ENCODE measurements around the gene CAMK2D.

The CAMK2D gene

DNA sequence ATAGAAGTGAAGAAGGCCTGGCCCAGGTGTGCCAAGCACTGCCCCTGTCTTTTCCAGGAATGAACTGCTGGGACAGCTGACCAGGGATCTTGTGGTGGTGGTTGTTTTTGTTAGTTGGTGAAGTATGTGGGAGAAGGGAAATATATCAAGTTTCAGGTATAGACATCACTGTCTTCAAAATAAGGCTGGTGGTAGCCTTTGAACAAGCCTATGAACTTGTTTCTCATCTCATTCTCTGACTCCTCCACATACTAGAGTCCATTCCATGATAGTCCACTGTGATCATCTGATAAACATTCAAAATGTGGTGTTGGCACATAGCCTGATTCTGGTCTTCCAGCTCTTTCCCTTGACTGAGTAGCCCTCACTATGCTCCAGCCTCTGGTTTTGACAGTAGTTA, 303.7 kb downstream of the CAMK2D start:
- DNase-seq, result no peak

DNA sequence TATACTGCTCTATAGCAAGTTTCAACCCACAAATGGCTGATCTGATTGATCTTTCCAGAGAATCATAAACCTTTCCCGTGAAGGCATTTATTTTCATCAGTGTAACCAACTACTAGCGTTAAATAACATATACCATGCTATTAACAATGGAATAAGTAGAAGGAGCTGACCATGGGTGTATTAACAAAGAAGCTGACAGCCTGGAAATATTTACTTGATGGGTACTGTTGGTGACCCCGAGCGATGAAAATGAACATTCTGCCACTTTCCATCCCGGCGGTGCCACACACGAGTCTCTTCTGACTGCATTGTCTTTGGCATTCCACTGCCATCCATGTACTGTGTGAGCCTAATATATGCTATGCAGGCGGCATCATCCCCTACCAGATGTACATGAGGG, 304.4 kb downstream of the CAMK2D start:
- no peak for DNase-seq

DNA sequence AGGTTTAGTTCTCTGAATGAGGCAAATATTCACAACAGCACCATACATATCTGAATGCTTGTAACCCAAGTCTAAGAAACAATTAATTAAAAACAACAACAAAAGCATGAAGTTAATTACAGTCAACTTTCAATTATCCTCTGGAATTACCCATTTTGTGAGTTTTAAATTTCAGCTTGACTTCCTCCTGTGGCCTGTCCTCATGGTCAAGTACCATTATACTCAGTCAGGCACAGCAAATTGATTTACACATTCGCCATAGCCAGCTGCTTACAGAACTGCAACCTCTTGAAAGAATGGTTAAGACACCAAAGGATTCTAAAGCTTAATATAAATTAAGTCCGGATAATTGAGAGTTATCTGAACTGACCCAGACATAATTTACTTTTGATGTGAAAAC, 306.5 kb downstream of the CAMK2D start:
- DNase-seq, result no peak

DNA sequence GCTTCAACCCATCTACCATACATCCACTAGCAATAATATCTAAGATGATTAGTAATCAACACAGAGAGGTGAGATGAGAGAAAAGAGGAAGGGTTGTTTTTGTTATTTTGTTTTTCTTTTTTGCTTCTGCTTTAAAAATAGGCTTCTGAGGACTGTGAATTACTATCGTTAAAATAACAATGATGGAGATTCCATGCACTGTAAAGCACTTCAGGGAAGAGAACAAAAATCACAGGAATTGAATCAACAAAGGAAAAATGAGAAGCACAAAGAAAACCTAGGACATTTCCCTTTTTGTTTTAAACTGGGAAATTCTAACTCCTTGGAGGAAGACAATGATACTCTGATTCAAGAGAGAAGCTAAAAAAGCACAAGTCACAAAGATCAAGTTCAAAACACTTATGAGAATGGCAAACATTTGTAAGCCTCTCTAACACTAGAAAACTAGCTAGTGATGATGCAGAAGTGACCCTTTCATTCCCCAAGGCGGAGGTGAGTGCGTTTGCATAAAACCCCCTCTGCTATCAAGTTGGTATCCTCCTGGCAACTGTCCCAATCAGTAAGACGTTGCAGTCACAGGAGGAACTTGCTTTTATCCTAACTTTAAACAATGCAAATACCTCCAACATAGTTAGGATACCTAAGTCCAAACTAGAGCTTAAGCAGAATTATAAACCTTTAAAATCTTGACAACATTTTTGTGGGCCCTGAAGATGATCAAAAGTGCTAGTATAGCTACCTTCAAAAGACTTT, 308.5 kb downstream of the CAMK2D start:
- DNase-seq, result no peak

DNA sequence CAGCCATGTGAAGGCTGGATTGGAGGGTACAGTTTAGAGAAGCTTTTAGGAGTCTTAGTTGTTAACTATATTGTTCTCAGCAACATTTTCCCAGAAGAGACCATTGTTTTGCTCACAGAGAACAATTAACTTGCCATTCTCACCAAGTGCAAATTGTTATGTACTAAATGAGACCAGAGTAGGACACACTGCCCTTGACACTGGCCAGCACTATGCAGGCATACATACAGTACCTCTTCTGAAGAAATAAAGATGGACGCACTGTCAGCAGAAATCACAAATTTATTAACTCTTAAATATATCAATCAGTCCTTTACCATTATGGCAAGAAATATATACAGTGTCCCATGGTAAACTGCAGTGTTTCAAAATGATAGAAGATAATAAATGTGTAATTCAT, 309.4 kb downstream of the CAMK2D start:
- DNase-seq, result no peak

DNA sequence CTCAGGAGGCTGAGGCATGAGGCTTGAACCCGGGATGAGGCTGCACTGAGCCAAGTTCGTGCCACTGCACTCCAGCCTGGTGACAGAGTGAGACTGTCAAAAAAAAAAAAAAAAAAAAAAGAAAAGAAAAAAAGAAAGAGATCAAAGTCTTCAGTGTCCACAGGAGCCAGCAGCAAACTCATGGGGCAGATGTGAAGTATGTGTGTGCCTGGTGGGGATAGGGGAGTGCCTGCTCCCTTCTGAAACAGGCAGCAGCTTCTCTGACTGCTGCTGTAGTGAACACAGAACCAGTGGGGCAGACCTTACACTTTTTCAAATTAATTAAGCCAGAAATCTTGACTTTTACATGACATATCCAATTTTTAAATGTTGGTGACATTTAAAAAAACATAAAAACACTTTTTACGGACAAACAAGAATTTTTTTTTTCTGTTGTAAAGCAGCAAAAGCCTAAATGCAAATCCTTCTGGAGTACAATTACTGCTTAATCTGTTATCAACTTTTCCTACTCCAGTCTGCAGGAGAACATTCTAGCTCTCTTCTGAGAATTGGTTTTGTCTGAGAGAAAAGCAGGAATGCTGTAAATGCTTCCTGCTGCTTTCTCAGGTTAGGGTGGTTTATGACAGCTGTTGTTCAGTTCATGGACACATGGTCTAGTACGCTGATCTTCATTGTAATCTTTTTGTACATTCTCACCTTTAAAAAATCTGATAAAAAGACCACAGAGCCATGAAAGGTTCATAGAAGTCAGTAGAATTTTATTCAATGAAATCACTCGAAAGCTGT, 311.1 kb downstream of the CAMK2D start:
- DNase-seq, result no peak

DNA sequence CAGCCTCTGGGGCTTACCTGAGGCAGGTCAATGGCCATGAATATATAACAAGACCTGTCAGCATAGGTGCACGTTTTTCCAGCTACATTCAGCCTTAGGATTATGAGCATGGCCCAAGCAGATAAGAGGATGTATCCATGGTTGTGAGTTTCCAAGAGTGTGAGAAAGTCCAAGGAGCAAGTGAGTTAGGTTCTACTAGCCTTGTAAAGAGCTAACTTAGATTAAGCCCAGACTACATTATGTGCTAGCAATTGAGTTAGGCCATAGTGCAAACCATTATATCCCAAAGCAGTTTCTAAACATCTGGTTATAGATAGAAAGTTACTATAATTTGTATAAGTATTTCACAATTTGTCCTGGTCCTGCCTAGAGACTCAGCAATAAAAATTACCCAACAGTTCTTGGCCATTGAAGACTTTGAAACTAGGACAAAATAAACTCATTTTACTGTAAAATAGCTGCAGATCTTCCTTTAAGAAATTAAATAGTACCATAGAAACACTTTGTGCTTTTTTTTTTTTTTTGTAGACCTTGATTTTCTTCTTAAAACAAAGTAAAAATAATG, 312.0 kb downstream of the CAMK2D start:
- DNase-seq, result no peak

DNA sequence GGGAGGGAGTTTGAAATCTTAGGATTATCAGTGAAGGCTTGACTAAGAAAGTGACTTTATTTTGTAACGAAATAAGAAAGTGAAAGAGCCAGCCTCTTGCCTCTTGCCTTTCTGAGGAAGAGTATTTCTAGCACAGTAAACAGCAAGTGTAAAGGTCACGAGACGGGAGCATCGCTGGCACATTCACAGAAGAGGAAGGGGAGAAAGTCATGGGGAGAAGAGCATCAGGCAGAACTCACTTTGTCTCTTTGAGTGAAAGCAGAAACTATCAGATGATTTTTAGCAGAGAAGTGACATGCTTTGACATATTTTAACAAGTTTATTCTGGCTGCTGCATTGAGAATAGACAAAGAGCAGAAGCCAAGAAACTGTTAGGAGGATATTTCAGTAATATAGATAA, 313.8 kb downstream of the CAMK2D start:
- no peak for DNase-seq

DNA sequence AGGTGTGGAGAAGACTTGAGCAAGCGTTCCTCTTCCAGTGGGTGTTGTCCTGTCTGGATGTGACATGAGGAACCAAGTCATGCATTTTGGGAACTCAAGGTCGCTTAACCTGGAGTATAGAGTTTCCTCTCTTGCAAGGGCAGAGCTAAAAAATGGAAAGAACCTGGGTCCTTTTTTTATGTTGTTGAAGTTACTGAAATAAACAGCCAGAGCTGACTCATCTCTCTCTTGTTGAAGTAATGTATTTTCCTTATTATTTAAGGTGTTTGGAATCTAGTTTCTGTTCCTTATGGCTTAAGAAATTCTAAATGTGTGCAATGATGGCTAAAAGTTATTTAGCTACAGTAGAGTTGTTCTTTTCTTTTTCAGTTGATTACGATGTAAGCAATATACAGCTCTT, 314.5 kb downstream of the CAMK2D start:
- no peak for DNase-seq

DNA sequence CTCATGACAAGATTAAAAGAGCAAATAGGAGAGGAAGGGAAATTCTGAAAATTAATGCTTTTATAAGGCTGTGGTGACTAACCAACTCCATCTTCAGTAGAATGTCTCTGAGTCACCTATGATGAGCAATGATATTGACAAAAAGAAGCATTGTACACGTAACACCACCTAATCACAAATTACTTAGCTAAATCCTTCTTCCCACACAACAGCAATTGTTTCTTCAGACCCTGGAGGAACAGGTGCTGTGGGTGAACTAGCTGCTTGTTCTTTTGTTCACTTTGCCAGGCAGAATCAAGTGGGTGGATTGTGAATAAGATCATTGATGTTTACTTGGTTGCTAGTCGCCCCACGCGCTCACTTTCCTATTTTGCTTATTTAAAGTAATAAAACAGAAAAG, 315.5 kb downstream of the CAMK2D start:
- no peak for DNase-seq

DNA sequence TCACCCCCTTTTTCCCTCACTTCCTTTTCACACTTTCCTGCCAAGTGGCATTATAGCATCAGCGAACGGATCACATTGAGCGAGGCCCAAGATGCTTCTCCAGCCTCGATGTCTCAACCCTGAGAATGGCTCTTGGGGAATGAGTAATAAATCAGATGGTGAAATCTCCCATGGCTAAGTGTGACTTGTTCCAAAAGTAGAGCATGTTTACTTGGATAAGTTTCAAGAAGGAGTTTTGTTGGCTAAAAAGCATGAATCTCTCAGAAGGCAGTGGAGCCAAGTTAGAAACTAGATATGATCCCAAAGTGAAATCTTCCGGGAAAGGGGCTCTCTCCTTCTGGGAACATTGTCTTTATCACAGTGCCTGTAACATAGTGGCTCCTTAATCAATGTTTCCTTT, 316.3 kb downstream of the CAMK2D start:
- no peak for DNase-seq

DNA sequence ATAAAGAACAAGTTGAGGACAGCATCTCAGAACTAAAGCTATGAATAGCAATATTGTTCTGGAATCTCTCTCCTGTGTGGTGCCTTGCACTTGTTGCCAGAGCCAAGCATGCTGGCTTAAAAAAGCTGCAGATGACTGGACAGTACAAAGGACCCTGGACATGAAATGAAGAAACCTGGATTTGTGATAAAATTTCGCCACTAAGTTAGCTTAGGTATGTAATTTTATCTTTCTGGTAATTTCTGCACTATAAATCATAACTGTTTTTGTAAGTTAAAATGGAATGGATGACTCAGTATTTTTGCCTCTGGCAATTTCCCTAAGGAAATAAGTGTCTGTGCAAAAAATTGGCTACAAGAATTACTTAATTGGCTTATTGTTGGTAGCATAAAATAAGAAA, 317.2 kb downstream of the CAMK2D start:
- no peak for DNase-seq

DNA sequence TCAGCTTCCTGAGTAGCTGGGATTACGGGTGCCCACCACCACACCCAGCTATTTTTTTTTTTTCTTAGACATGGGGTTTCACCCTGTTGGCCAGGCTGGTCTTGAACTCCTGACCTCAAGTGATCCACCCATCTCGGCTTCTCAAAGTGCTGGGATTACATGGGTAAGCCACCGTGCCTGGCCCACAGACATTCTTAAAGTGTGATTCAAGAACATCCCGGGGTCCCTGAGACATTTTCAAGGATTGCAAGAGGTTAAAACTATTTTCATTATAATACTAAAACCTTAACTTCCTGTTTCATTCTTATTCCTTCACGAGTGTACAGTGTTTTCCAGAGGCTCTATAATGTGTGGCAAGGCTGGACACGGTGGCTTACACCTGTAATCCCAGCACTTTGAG, 318.7 kb downstream of the CAMK2D start:
- DNase-seq, result no peak

DNA sequence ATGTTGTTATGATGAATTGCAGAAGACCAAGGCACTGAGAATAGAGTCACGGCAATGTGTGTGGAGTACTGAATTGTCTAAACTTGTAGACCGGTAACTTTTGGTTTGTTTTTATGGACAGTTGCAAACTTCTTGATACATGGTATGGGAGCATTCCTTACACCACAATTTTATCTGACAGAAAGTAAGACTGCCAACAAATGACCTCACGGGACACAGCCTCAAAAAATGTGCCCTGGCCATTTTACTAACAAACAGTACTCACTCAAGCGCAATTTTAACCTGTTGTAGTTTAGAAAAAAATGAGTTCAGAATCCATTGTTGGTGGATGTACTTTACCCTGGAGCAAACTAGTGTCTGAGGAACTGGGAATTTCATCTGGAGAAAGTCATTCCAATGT, 321.2 kb downstream of the CAMK2D start:
- DNase-seq, result no peak

DNA sequence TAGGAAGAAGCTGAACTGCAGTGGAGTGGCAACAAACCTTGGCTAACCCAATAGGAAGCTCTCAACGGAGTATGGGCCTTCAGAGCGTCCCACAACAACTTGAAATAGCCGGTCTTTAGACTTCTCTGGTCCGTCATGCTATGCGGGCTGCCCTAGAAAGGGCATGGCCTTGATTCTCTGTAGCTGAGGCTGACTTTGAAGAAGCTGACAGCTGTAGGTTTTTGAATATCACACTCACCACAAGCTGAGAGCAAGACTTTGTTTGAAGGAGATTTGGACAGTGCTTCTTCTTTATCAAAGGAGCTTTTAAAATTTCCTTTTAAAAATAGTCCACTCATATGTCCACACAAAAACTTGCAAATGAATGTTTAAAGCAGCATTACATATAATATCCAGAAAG, 322.9 kb downstream of the CAMK2D start:
- DNase-seq, result no peak

DNA sequence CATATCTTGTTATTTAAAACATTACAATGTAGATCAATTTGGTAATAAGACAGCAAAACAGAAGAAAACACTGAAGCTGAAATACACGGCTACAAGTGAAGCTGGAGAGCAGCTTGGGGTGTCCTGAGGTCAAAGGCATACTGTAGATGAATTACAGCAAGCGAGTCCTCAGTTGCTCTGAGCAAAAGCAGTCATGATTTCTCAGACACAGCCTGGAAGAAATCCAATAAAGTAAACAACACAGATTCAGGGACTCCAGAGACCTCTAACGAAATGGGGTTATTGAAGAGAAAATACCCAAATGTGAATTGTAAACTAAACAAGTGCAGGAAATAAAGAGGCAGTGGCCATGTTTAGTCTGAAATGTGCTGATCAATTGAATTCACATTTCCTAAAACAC, 324.4 kb downstream of the CAMK2D start:
- DNase-seq, result no peak

DNA sequence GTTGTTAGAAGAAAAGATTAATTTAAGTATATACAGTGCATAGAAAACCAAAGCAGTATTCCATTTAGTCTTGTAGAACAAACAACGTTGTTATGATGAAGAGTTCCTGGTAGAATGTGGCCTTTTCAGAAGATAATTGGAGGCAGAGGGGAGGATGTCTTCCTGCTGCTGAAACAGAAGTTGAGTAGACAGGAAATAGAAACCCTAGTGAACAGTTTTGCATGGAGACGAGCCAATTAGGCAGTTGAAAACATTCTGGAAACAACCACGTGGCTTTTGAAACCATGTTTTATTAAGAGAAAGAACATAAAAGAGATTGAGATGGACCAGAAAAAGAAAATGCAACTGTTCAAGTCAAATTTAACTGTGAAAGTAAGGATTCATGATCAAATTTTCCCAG, 325.2 kb downstream of the CAMK2D start:
- DNase-seq, result no peak

DNA sequence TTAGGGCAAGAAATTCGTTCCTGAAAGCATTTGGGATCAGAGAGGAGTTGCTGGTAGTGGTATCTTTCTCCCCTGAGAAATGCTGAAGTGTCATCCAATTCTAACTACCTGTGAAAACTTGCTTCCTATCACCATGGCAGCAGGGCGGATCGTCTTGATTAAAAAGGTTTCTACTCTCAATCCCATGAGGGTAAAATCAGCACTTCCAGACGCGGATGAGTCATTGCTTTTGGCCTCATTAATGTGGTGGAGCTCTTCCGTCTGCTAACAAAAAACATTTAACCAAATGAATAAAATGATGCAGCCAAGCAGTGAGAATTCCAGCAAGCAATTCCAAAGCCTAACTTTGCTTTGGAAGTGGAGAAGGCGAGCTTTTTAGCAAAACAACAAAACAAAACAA, 325.6 kb downstream of the CAMK2D start:
- DNase-seq, result no peak

DNA sequence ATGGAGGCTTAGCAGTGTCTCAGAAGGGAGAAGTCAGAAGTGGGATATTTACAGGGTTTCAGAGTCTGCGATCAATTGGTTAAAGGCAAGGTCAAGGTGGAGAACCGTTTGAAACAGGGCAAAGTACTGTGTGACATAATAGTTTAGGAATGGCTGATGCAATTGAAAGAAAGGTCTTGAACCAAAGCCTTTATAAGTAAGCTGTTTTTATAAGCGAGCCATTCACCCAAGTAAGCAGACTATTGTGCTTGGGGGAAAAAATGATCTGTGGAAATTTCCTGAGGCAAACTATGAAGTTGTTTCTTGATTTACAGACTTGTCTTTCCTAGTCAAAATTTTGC, 327.3 kb downstream of the CAMK2D start:
- DNase-seq, result no peak

DNA sequence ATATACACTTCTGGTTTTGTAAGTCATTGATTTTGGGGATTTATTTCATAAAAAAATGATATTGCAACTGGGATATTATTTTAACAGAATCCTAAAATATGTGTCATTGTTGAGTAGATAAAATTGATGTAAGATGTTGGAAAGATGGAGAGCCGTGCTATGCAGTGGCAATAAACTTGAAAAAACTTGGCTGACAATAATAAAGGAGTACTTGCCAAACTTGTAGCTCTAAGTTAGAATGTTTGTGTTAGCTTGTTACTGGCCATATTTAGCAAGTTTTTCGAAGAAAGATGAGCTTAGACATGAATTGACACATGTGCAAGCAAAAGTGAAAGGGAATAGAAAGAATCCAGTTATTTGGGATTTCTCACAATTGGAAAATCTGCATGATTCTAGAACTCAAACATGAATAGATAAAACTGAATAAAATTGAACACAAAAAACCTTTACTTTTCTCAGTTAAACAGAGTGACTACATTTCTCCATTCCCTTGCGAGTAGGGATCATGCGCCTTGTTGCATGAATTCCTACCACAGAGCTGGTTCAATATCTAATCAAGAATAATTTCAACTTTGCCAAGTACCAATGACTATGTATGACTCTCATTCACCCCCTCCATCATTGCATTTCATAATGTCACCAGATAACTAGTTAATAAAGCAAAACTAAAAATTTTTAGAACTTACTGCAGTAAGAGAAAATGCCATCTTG, 327.8 kb downstream of the CAMK2D start:
- DNase-seq, result no peak

DNA sequence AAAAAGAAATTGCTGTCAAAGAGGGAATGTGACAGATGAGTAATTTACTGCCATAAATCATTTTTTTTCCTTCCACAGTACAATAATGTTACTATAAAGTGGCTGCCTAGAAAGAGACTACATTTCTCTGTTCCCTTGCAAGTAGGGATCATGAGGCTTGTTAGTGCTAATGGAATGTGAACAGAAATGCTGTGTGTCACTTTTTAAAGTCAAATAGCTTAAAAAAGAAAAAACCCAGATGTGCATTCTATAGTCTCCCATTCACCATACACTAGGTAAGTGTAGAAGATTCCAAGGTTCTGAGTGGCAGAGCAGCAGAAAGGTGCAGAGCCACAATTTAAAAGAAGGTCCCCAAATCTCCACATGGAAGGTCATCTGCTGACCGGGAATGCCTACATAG, 328.4 kb downstream of the CAMK2D start:
- no peak for DNase-seq

DNA sequence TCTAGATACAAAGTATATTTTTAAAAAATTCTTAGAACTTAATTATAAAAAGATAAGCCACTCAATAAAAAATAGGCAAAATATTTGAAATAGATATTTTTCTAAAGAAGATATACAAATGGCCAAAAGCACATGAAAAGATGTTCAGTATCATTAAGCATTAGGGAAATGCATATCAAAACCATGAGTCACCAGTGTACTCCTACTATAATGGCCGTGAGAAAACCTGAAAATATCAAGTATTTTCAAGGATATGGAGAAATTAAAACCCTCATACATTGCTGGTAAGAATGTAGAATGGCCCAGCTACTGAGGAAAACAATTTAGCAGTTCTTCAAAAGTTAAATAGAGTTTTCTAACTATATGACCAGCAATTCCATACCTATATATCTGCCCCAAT, 337.9 kb downstream of the CAMK2D start:
- DNase-seq, result no peak

DNA sequence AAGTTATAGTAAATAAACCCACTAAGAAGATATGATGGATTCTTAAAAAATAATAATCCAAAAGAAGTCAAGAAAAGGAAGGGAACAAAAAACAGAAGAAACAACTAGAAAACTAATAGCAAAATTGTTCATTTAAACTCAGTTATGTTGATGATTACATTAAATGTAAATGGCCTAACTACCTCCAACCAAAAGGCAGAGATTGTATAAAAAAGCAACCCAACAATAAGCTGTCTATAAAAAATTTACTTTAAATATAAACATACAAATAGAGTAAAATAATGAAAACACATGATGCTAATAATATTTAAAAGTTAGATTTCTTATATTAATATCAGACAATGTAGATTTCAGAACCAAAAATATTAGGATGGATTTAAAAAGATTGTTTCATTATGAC, 340.6 kb downstream of the CAMK2D start:
- no peak for DNase-seq

DNA sequence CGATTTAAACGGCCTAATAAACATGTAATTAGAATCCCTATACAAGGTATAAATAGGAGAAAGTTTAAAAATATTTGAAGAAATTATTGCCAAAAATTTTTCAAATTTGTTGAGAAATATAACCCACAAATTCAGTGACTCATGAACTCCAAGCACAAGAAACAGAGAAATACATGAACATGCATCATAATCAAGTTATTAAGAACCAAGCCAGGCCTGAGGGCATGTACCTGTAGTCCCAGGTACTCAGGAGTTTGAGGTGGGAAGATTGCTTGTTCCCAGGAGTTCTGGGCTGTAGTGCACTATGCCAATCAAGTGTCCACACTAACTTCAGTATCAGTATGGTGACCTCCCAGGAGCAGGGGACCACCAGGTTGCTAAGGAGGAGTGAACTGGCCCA, 341.9 kb downstream of the CAMK2D start:
- no peak for DNase-seq

All from hematopoietic multipotent progenitor cell treated with erythropoietin and hydrocortisone succinate and interleukin-3 and kit ligand, for 8 days (in vitro differentiated cells).